ENCODE results near the gene GBX1. TPM values are rescaled to one million over a fixed set of nuclear protein-coding genes. Genes with fewer than 3 reads are reported as not detected.

Gene GBX1
- total RNA-seq, 1 donor from 2014 or later, result 2.4 TPM

- Mint-ChIP-seq H3K36me3 (ENCODE audit: low read depth) (no peaks in the 10 kb centered on the region), H3K4me1 (peaks cover 20% of the 10 kb centered on the region), H3K27ac (ENCODE audit: unreplicated experiment) (peak overlapping the region; percentile 43), H3K4me3 (no peak overlapping the region), H3K27me3 (ENCODE audit: low read depth) (no peaks in the 10 kb centered on the region), H3K9me3 (no peaks in the 10 kb centered on the region)
- TF ChIP-seq, protein P1, sequence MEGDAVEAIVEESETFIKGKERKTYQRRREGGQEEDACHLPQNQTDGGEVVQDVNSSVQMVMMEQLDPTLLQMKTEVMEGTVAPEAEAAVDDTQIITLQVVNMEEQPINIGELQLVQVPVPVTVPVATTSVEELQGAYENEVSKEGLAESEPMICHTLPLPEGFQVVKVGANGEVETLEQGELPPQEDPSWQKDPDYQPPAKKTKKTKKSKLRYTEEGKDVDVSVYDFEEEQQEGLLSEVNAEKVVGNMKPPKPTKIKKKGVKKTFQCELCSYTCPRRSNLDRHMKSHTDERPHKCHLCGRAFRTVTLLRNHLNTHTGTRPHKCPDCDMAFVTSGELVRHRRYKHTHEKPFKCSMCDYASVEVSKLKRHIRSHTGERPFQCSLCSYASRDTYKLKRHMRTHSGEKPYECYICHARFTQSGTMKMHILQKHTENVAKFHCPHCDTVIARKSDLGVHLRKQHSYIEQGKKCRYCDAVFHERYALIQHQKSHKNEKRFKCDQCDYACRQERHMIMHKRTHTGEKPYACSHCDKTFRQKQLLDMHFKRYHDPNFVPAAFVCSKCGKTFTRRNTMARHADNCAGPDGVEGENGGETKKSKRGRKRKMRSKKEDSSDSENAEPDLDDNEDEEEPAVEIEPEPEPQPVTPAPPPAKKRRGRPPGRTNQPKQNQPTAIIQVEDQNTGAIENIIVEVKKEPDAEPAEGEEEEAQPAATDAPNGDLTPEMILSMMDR (conservative IDR thresholded peaks at IDR 0.05), result no peak
- DNase-seq (ENCODE audit: low read depth, low spot score), result no peak
These were observed 67.8 kb downstream of the GBX1 start for GRCh38 chr7:151099486-151100211.

Other genes starting within 250 kb of the GBX1 start
- gene KCNH2, start 189.4 kb downstream of the GBX1 start, total RNA-seq, result 10.7 and 12.4 TPM in 2 replicates
- gene NOS3, start 176.7 kb downstream of the GBX1 start, total RNA-seq, result 6.1 and 7.4 TPM in 2 replicates
- 8.0 and 9.2 TPM in 2 replicates for gene ATG9B, start 143.2 kb downstream of the GBX1 start, total RNA-seq
- 42.3 and 43.5 TPM in 2 replicates for gene ABCB8, start 139.2 kb downstream of the GBX1 start, total RNA-seq
- 4.7 and 6.0 TPM in 2 replicates for gene ASIC3, start 119.2 kb downstream of the GBX1 start, total RNA-seq
- gene CDK5, start 109.8 kb downstream of the GBX1 start, total RNA-seq, result 38.9 TPM in 2 replicates
- 139 and 141 TPM in 2 replicates for gene SLC4A2, start 108.1 kb downstream of the GBX1 start, total RNA-seq
- gene FASTK, start 86.9 kb downstream of the GBX1 start, total RNA-seq, result 82.4 and 86.1 TPM in 2 replicates
- 44.9 and 46.5 TPM in 2 replicates for gene TMUB1, start 84.2 kb downstream of the GBX1 start, total RNA-seq
- 128 and 139 TPM in 2 replicates for gene AGAP3, start 81.2 kb downstream of the GBX1 start, total RNA-seq
- not detected in 2 replicates for gene ASB10, start 19.6 kb upstream of the GBX1 start, total RNA-seq
- not detected in 2 replicates for gene H2BK1, start 42.8 kb upstream of the GBX1 start, total RNA-seq
- gene ABCF2, start 59.5 kb upstream of the GBX1 start, total RNA-seq, result 67.0 and 68.2 TPM in 2 replicates
- 33.1 and 34.1 TPM in 2 replicates for gene CHPF2, start 64.8 kb upstream of the GBX1 start, total RNA-seq
- 46.7 and 50.7 TPM in 2 replicates for gene SMARCD3, start 81.0 kb upstream of the GBX1 start, total RNA-seq
- gene NUB1, start 174.1 kb upstream of the GBX1 start, total RNA-seq, result 32.6 and 33.2 TPM in 2 replicates
- 24.8 and 29.8 TPM in 2 replicates for gene WDR86, start 242.3 kb upstream of the GBX1 start, total RNA-seq